KOPT-K1 (cell line): ENCODE measurements around the gene ANKRD33.

Experiments
- H3K27ac ChIP-seq: fragments of 200-600 bp; sonication (generic); 2 replicates; pipeline ENCODE4 v1.5.1; 2016; ENCODE audit warnings: antibody characterized with exemption, mild to moderate bottlenecking, low read depth, low read length; ENCODE audit not compliant: poor library complexity, severe bottlenecking
- H3K36me3 ChIP-seq: fragments of 200-600 bp; sonication (generic); 2 replicates; pipeline ENCODE4 v1.5.1; 2017; ENCODE audit warnings: antibody characterized with exemption, mild to moderate bottlenecking, low read length, moderate library complexity; ENCODE audit not compliant: insufficient read depth
- H3K9me3 ChIP-seq: fragments of 200-600 bp; sonication (generic); 2 replicates; pipeline ENCODE4 v1.5.1; 2017; ENCODE audit warnings: antibody characterized with exemption, low read length, mild to moderate bottlenecking; ENCODE audit not compliant: insufficient read depth, poor library complexity, severe bottlenecking

The ANKRD33 gene

GRCh38 chr12:51887476-51888315, at the start of gene ANKRD33:
Gene ANKRD33 (plus strand): TSS chr12:51888103. CDS start chr12:51888187, 84 bp downstream.
- H3K9me3 ChIP-seq, result peaks cover 7% of the 10 kb centered on the region
- no peak within 1 kb of the TSS for H3K27ac ChIP-seq
- no peaks in the 10 kb centered on the region for H3K36me3 ChIP-seq

DNA sequence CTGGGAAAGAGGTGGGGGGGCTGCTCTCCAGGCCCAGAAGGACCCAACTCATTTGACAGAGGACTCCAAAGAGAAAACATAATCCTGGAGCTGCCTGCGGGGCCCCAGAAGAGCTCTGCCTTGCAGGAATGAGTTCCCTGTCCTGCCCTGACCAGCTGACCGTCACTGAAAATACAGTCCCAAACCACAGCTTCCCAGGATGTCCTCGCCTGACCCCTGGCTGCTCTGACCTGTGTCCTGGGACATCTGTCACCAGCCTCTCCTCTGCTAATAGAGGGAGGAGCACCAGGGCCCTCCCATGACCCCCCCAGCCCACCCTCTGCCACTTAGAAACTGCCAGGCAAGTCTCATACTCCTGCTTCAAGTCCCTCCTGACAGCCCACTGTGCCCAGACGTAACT, 49.1 kb upstream of the ANKRD33 start:
- H3K9me3 ChIP-seq, result no peaks in the 10 kb centered on the region
- H3K27ac ChIP-seq, result no peak overlapping the region
- no peaks in the 10 kb centered on the region for H3K36me3 ChIP-seq

GRCh38 chr12:51839310-51839947, 48.5 kb upstream of the ANKRD33 start:
- Histone ChIP-seq H3K36me3 (no peaks in the 10 kb centered on the region), H3K27ac (no peak overlapping the region), H3K9me3 (no peaks in the 10 kb centered on the region)

DNA sequence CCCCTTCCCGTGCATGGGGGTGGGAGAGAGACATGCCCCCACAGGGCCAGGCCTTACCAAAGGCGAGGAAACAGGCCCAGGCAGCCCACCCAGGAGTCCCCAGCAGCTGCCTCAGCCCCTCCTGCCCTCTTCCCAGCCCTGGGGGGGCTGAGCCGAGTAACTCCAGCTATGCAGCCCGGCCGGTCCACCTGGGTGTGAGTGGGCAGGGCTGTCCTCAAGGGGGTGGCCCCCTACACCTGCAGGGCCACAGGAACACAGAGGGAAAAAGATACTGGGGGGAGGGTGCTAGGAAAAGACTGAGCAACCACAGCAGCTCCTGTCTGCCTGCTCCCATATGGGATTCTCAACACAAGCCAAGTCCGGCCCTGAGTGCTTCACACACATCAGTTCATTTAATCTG, 46.9 kb upstream of the ANKRD33 start:
- H3K9me3 ChIP-seq, result no peaks in the 10 kb centered on the region
- H3K27ac ChIP-seq, result no peak overlapping the region

GRCh38 chr12:51841727-51842126, 46.2 kb upstream of the ANKRD33 start:
- H3K27ac ChIP-seq, result no peak overlapping the region
- no peaks in the 10 kb centered on the region for H3K9me3 ChIP-seq
- no peaks in the 10 kb centered on the region for H3K36me3 ChIP-seq

More for the DNA sequence above, 46.9 kb upstream of the ANKRD33 start:
- no peaks in the 10 kb centered on the region for H3K36me3 ChIP-seq

- Histone ChIP-seq H3K27ac (no peak overlapping the region), H3K9me3 (no peaks in the 10 kb centered on the region), H3K36me3 (no peaks in the 10 kb centered on the region)
Measured at GRCh38 chr12:51844854-51845253, 43.0 kb upstream of the ANKRD33 start.

GRCh38 chr12:51845482-51845881, 42.4 kb upstream of the ANKRD33 start:
- H3K27ac ChIP-seq, result no peak overlapping the region
- no peaks in the 10 kb centered on the region for H3K9me3 ChIP-seq
- H3K36me3 ChIP-seq, result no peaks in the 10 kb centered on the region

DNA sequence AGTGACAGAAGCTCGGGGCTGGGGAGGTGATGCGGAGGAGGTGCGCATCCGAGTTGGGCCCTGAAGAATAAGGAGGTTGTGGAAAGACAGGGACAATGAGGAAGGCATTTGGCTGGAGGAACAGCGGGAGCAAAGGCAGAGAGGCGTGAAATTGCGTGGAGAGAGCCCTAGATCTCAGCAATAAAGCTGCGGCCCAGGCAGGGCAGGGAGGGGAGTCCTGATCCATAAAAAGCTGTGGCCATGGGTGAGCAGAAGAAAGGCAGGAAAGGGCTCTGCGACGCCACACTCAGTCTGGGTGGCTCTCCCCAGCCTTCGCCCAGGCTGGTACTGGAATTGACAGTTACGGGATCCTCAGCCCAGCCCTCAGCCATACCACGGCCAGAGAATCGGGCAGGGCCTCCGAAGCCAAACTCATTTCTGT, 41.6 kb upstream of the ANKRD33 start:
- no peak overlapping the region for H3K27ac ChIP-seq
- H3K36me3 ChIP-seq, result no peaks in the 10 kb centered on the region
- no peaks in the 10 kb centered on the region for H3K9me3 ChIP-seq

DNA sequence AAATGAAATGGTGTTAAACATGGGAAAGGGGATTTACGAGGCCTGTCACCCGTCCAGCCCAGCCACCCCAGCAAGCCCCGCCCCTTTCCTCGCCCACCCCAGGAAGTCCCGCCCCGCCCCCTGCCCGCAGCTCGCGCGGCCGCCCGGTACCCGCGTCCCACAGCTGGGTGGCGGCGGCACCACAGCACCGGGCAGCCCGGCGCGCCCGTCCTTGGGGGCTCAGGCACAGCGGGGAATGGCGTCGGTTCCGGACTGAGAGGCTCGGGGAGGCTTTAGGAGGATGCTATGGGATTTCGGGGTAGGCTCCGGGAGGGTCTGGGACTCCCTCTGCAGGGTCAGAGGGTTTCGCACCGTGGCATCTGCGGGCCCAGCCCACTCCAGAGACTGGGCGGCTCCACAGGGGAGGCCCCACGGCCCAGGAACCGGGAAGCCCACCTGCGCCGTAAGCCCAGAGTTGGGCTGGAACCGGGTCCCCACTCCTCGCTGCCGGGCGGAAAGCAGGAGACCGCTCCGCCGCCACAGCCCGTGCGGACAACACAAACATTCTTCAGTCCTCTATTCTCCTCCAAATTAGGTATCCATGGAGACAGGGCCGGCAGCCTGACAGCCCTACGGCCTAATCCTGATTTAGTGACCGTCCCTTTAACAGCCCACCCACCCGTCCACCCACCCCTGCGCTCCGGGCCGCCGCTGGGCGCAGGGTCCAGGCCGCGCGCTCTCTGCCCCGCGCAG, 40.8 kb upstream of the ANKRD33 start:
- H3K9me3 ChIP-seq, result no peaks in the 10 kb centered on the region
- no peak overlapping the region for H3K27ac ChIP-seq
- no peaks in the 10 kb centered on the region for H3K36me3 ChIP-seq

DNA sequence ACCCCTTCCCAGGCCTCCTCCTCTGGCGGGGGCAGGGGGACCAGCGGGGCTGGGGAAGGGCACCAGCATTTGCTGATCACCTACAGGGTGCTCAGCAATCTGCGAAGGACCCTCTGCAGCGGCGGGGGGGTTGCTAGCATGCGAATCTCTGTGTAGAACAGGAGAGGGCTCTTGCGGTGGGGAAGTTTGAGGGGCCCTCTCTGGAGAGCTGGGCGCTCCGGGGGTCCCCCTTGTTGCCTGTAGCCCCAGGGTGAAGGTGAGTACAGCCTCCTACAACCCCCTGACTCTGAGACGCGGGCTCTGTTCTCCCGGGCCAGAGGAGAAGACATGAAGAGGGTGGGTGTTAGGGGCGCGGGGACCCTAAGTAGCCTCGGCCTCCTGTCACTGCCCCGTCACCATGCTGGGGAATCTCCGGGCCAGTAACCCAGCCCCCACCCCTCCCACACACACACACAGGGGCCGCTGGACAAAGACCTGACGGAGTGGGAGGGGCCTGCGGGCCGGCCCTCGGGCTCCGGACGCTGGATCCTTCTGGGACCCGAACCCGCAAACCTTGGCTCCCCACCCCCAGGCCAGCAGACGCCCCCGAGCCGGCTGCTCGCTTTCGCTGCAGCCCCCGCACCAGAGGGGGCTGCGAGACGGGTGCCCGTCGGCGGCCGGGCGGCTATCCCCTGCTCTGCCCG, 40.1 kb upstream of the ANKRD33 start:
- Histone ChIP-seq H3K9me3 (no peaks in the 10 kb centered on the region), H3K27ac (no peak overlapping the region), H3K36me3 (no peaks in the 10 kb centered on the region)

DNA sequence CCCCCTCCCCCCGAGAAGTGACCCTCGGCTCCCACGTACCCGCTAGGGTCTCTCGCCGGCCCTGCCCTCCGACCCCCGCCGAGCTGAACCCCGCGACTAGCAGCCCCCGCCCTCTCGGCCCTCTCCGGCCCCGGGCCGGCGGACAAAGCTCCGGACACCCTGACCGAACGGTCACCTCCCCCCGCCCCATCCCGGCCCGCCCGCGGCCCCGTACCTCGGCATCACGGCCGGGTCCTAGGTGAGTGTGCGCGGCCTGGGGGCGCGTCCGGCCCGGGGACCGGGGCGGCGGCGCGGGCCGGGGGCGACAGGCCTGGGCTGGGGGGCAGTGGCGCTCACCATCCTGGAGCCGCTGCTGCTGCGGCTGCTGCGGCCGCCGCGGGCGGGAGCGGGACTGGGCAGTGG, 39.6 kb upstream of the ANKRD33 start, which contains the start of gene FIGNL2:
FIGNL2 (minus strand) TSS at position 393 of the 402 bp plus-strand sequence. CDS start 26,305 bp downstream, outside the sequence.
- Histone ChIP-seq H3K36me3 (no peaks in the 10 kb centered on the region), H3K9me3 (no peaks in the 10 kb centered on the region), H3K27ac (no peak within 1 kb of the TSS)

- H3K36me3 ChIP-seq, result no peaks in the 10 kb centered on the region
- H3K27ac ChIP-seq, result no peak overlapping the region
- no peaks in the 10 kb centered on the region for H3K9me3 ChIP-seq
Measured at GRCh38 chr12:51848841-51849735, 38.8 kb upstream of the ANKRD33 start.

- Histone ChIP-seq H3K36me3 (no peaks in the 10 kb centered on the region), H3K9me3 (no peaks in the 10 kb centered on the region), H3K27ac (no peak overlapping the region)
Measured at GRCh38 chr12:51850081-51850964, 37.6 kb upstream of the ANKRD33 start.
